GM18502 (cell line): ENCODE data around the gene DGKG.
A peak's percentile ranks its signal among the peaks of the same experiment; 100 is the strongest.

ENCODE experiments used
- ATAC-seq: cut with Tn5 transposase; IDR thresholded peaks from one replicate; pipeline ENCODE4 v1.9.1; 2021; ENCODE audit warnings: mild to moderate bottlenecking; ENCODE audit not compliant: unreplicated experiment, poor library complexity

Gene DGKG

DNA sequence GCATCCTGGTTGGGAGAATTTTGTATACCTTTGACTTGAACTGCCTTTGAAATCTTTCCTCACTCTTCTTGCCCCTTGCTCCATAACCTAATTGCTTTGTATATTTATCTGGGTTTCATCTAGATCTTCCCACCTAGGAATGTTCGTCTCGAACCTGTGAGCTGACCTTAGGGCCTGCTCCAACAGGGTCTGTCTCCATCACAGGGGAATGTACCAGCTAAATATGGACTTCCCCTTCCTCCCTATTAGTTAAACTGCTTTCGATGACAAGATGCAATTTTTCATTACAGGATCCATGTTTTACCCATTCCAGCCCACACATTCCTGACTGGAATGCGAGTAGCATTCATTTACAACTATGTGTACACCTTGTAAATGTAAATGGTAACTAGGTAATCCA, 242.5 kb downstream of the DGKG start:
- ATAC-seq: no peak

GRCh38 chr3:186118692-186119091, 243.3 kb downstream of the DGKG start:
- ATAC-seq: no peak

GRCh38 chr3:186117521-186118134, 244.4 kb downstream of the DGKG start:
- no peak for ATAC-seq

DNA sequence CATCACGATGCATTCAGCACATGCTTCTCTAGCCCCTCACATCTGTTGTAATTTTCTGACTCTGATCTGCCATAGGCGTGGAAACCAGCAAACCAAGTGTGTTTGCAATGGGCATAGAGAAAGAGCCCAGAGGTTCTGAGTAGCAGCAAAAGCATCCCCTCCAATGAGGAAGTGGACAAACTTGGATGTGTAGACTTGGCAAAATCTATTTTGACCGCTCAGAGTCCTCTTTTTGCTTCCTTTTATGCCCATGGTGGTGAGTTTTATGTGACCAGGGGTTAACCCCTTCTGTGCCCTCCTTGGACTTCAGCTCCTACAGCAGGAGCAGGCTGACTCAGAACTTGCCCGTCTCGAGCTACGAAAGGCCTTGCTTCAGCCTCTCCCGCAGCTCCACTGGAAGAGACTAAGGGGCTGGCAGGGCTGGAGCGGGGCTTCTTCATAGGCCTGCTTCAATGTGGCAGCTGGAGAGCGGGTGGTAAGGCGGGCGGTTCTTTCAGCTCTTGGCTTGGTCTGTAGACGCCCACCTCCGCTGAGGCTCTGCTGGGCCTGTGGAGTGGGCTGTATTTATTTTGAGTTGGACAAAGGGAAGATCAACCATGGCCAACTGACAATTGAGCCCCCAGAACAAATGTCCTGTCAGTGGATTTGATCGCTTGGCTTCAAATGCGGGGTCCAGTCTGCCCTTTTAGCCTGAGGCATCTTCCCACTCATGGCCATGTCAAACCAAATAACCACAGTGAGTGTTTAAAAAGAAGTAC, 246.6 kb downstream of the DGKG start:
- no peak for ATAC-seq

DNA sequence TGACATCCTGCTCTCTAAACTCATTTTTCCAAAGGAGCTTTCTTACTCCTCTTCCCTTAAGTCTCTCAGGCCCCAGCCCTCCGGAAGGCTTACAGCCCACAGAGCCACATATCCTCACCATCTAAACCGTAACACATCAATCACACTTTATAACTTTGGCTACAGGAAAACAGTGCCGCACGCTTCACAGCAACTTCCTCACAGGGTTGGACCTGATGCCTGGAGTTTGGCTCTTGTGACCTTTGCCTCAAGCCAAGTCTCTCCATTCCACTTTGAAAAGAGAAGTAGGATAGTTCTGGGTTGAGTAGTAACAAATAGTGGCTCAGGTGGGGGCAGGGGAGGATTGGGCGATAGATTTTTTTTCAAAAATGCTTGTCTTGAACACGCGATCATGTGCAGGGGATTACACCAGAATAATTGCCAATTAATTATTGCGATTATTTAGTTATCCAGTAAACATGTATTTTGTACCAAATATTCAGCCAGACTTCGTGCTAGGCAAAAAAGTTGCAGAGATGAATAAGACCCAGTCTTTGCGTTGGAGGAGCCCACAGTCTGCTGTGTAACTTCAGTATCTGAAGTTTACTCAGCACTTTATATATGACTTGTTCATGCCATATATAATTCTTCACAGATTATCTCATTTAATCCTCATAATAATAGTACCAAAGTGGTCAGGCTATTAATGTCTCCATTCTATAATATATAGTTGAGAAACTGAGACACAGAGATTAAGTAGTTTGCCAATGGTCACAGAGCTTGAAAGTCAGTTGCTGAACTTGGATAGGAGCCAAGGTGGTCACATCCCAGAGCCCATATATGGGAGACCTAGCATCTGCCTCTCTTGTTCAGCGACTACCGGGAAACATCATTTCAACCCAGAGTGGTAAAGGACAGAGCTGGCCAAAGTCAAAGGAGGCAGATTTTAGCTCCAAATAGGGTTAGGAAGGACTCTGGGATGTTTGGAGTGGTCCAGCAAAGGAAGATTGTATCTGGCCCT, 250.8 kb downstream of the DGKG start:
- ATAC-seq: no peak

GRCh38 chr3:186109897-186110803, 251.9 kb downstream of the DGKG start:
- ATAC-seq: no peak

DNA sequence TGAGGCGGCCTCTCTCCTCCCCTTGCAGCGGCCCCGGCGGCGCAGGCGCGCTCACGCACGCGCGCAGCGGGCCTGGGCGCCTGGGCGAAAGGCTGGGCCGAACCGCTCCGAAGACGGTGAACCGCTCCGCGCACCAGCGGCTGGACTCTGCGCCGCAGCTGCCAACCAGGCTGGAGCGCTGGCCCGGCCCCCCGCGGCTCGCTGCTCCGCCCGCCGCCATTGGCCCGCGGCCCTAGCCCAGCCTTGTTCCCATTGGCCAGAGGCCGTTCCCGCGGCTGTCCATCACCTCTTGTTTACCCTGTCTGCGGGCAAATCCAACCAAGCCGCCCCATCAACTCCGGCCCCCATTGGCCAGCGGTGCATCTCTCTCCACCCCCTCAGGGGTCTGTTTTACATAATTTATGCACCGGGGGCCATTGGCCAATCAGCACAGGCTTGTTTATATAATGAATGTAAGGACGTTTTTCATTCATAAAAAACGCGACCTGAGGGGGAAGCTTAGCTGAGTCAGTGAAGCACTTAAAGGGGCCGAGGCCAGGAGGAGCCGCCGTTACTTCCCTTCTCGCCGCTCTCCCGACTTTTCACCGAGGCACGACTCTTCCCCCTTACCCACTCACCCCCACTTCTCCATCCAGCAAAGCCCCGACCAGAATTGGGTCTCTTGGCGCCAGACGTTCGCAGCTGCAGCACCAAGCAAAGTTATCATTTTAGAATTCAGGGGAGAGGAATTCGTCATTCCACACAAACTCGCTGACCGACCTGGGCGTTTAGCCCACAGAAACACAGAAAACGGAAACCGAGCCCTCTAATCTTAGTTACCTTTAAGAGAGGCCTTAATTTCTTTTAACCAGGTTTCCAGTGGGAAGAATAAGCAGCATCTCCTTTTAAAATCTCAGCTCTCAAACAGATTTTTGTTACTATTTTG, 252.8 kb downstream of the DGKG start, which contains the start of gene ETV5:
TSS of gene ETV5 (minus strand) at position 149 of the 925 bp plus-strand sequence. CDS start 3,221 bp downstream, outside the sequence.
- peak; percentile 93 for ATAC-seq

DNA sequence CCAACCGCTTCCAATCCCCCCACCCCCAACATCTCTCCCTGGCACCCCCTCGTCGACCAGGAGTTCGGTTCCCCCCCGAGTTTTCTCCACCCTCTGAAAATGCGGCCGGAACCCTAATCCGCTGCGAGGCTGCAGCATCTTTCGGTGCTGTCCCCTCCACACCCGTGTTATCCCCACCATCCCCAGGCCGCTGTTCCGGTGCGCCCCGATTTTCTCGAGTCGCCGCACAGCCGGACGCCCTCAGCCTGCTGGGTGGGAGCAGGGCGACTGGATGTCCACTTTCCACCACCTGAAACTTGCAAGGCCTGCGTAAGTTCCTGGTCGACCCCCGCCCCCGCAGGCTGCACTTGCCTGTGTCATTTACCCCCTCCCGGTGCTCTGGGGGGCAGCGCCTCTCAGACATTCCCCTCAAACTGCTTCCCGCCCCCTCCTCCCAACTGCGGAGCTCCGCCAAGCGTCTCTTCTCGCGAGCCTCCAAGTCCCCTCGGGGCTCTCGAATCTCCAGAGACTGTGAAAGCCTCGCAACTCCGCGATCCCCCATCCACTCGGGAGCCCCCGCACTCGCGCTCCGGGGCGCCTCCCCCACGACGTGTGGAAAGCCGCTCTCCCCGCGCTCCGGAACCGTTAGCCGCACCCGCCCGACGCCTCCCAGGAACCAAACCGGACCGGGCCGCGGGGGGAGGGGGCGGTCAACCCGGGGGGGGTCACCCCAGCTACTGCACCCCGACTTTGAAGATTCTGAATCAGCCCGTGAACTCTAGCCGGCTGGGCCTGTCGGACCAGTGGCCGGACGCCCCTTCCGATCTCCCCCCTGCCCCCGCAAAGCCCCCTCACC, 253.7 kb downstream of the DGKG start:
- no peak for ATAC-seq

DNA sequence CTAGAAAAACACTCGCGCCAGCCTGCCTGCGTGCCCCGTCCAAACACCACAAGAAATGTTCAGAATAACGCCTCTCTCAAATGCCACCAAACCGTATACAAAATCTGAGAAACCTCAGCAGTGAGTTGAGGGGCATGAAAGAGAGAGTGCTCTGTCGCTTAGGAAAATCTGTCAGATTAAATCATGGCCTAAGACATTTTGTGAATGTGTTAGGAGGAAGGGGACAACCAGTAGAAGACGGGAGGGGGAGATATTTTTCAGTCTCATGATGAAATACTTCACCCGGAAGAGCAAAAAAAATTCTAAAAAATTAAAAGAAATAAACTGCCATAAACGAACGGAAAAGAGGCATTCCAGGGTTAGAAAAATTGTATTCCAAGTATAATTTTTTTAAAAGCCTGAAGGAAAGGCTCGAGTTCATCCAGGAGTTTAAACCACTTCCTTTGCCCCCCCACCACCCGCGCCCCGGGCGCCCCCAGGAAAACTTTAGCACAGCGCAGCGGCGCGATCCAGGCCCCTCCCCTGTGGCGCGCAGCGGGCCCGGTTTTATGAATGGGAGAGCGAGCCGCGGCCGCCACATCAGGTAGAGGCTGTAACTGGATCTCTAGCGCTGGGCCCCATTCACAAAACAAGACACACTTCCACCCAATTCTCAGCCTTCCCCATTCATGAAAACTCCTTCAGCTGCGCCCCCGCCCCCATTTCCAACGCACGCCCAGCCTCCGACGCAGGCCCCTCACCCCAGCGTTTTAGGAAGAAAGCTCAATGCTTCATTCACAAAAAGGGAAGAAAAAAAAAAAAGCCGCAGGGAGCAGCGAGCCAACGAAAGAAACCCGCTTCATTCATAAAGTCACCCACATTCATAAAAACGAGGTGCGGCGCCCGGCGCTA, 254.6 kb downstream of the DGKG start:
- ATAC-seq: no peak

DNA sequence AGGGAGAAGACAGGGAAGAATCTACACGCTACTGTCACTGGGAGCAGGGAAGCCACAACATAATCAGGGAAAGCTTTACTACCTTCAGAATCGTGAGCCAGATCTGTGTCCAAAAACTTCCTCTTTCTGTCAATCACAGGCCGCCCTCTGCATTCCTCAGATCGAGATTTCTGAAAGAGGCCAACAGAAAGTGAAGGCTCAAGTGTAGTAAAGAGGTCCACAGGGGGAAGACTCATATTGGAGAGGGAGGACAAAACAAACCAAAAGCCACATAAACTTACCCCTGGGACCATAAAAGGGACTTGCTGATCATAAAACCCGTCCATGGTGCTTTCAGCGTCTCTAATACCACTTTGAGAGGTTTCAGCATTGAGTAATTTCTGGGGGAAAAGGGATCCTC, 256.5 kb downstream of the DGKG start:
- ATAC-seq: no peak

DNA sequence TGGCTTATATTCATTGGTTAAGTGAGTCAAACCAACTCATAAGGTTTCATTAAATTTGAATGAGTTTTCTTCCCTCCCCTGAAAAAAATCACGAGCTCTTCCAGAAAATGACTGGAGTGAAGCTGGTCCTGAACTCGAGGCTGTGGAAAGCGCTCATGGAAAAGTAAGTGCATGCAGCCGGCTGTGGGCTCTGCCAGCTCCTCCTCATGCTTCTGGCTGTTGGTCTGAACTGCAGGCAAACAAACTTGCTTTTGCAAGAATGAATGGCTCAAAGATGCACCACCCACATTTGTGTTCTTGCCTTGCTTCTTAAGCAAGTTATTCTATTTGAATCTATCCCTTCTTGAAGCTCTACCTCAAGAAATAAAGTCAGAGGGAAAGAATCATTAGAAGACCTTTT, 259.3 kb downstream of the DGKG start:
- no peak for ATAC-seq

GRCh38 chr3:186100398-186100797, 261.6 kb downstream of the DGKG start:
- ATAC-seq: no peak

GRCh38 chr3:186099178-186099577, 262.9 kb downstream of the DGKG start:
- ATAC-seq: no peak

DNA sequence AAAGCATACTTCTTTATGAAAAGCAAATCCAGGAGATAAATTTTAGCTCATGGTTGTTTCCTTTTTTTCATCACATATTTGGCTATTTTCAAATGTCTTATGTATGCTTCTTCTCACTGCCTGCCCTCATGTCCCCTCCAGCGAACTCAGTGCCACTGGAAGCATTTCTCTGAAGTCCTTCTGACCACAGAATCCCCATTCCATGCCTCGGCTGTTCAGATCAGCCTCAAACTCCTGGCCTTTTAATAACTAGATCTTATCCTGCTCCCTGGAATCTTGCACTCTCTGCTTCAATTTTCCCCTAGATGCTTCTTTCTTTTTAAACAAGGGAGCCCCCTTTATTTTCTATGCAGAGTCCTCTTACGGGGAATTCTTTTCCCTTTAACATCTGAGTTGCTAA, 263.3 kb downstream of the DGKG start:
- ATAC-seq: no peak

DNA sequence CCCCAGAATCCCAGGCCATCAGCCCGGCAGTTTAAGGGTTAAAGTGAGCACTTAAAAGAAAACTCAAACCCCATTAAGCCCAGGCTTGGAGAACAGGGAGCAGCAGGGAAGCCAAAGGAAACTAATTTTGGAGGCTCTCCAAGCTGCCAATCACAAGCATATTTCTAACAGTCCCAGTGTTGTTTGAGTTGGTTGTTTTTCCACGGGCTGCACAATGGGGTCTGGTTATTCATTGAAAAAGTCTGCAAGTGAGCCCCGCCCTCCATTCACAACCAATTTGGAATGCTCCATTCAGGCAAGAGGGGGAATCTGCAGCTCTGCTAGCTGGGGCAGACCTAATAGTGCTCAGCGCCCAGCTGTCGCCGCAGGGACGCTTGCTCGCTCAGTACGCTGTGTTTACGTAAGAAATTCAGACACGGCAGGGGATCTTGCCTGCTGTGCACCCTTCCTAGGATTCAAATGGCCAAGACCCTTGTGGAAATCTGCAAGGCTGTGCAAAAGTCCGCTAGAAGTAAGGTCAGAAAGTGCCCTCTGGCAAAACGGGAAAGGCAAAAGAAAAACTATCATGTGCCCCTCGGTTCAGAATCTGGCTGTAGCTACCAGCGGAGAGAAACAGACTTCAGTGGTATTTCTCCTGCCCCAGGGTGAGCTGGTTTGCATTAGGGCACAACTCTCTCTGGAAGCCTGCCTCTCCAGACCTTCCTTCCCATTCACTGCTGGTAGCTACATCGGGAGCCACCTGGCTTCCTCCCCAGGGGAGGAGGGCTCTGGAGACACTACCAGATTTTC, 264.2 kb downstream of the DGKG start:
- ATAC-seq: no peak

GRCh38 chr3:186097317-186097662, 264.7 kb downstream of the DGKG start:
- ATAC-seq: no peak
